K562 (cell line): ENCODE data around the gene ITGAE. TPM values are rescaled to one million over a fixed set of nuclear protein-coding genes. Genes with fewer than 3 reads are reported as not detected.

Source experiments
- ATAC-seq: fragments of 200-7000 bp; cut with Tn5 transposase; 3 replicates; pipeline ENCODE4 v1.9.1; 2020; ENCODE audit warnings: moderate library complexity
- BruUV-seq: library from RNA; stranded (reverse); fragments of 400-500 nt; replicated peaks from 2 replicates; lab custom pipeline; 2021; lab: Mats Ljungman, UMichigan
- CTCF ChIA-PET: fragments of 300-600 bp; formaldehyde crosslinking; extraction: SDS; loops from one replicate; lab custom pipeline; 2021; ENCODE audit warnings: low intra/inter-chr PET ratio; lab: Yijun Ruan, JAX
- POLR2A ChIA-PET: fragments of 300-600, 350-650 bp; sonication (Branson Sonifier 250); formaldehyde crosslinking; extraction: SDS; loops from one replicate; lab custom pipeline; 2021; ENCODE audit warnings: antibody characterized with exemption, inconsistent platforms; lab: Yijun Ruan, JAX
- DNase-seq, 4 experiments: peaks; one replicate each; pipeline versions ENCODE4 v3.0.0 to v3.0.0-alpha.2; 2011 to 2018; ENCODE audit warnings: low spot score in 3 of 4, mixed read lengths in 3 of 4; ENCODE audit errors: extremely low read depth in 1 of 4
- FAIRE-seq: peaks from 2 replicates; lab custom pipeline; 2011; peaks lifted over from hg19 to GRCh38; lab: Jason Lieb, UNC
- H2AFZ ChIP-seq: 2 replicates; pipeline ENCODE4 v1.6.0; 2011; ENCODE audit warnings: low read depth, low read length, control low read depth, inconsistent platforms
- H3K27ac ChIP-seq: fragments of 200-600 bp; 3 replicates; pipeline ENCODE4 v1.8.0; 2011; ENCODE audit warnings: low read depth, mild to moderate bottlenecking, control low read depth, inconsistent platforms, low read length, moderate library complexity, mixed read lengths; ENCODE audit errors: extremely low read depth
- H3K27me3 ChIP-seq, 2 experiments: fragments of 300-600 bp in 1 of 2; 2 replicates in 1 of 2; 3 replicates in 1 of 2; pipeline versions ENCODE4 v1.6.0 to v1.8.0; 2011; ENCODE audit warnings: inconsistent platforms in 2 of 2, low read length in 2 of 2, mild to moderate bottlenecking in 1 of 2, mixed read lengths in 1 of 2, moderate library complexity in 1 of 2; ENCODE audit not compliant: control insufficient read depth in 2 of 2, insufficient read depth in 2 of 2
- H3K36me3 ChIP-seq: fragments of 300-600 bp; 3 replicates; pipeline ENCODE4 v1.8.0; 2011; ENCODE audit warnings: mild to moderate bottlenecking, low read length, inconsistent platforms; ENCODE audit not compliant: control insufficient read depth, insufficient read depth
- H3K4me1 ChIP-seq, 2 experiments: fragments of 200-600 bp in 1 of 2; replicated peaks in 1 of 2; 2 replicates in 1 of 2; 3 replicates in 1 of 2; pipeline versions ENCODE4 v1.5.1 to v1.8.0; 2011; ENCODE audit warnings: inconsistent platforms in 2 of 2, low read length in 2 of 2, mild to moderate bottlenecking in 1 of 2, mixed read lengths in 1 of 2, moderate library complexity in 1 of 2; ENCODE audit not compliant: control insufficient read depth in 2 of 2, insufficient read depth in 2 of 2
- H3K4me2 ChIP-seq: 2 replicates; pipeline ENCODE4 v1.6.1; 2011; ENCODE audit warnings: low read length, control low read depth, inconsistent platforms, mixed read lengths; ENCODE audit not compliant: insufficient read depth
- H3K4me3 ChIP-seq: fragments of 200-600 bp; sonication (generic), shearing (Covaris generic); 2 replicates; pipeline ENCODE4 v1.5.1; 2016; ENCODE audit warnings: control low read depth, inconsistent platforms
- H3K79me2 ChIP-seq: fragments of 200-600 bp; 3 replicates; pipeline ENCODE4 v1.8.0; 2011; ENCODE audit warnings: low read length, inconsistent platforms; ENCODE audit not compliant: control insufficient read depth, insufficient read depth
- H3K9ac ChIP-seq, 2 experiments: 2 replicates each; pipeline versions ENCODE4 v1.6.0 to v1.6.1; 2011; ENCODE audit warnings: low read depth in 2 of 2, low read length in 2 of 2, control low read depth in 1 of 2, inconsistent platforms in 1 of 2, mild to moderate bottlenecking in 1 of 2, mixed read lengths in 1 of 2; ENCODE audit not compliant: insufficient read depth in 1 of 2
- H3K9me1 ChIP-seq: one replicate; pipeline ENCODE4 v1.6.0; 2011; ENCODE audit warnings: inconsistent platforms, mild to moderate bottlenecking, low read length, moderate library complexity; ENCODE audit not compliant: control insufficient read depth, insufficient read depth
- H3K9me3 ChIP-seq: replicated peaks from 2 replicates; pipeline ENCODE4 v1.5.1; 2011; ENCODE audit warnings: low read depth, low read length, inconsistent platforms; ENCODE audit not compliant: control insufficient read depth, insufficient read depth
- H4K20me1 ChIP-seq: replicated peaks from 2 replicates; pipeline ENCODE4 v1.6.1; 2011; ENCODE audit warnings: low read length, inconsistent platforms, mixed read lengths; ENCODE audit not compliant: control insufficient read depth, insufficient read depth
- CCAR2 ChIP-seq: fragments of 200-400 bp; formaldehyde crosslinking; IDR thresholded peaks from 2 replicates; pipeline ENCODE4 v1.6.1; 2017; ENCODE audit warnings: mild to moderate bottlenecking, low read depth, low read length
- FOS ChIP-seq: IDR thresholded peaks from 3 replicates; pipeline ENCODE4 v1.6.1; 2011; ENCODE audit not compliant: insufficient read length; ENCODE audit errors: extremely low read depth
- FOXO4 ChIP-seq: fragments of 450-650 bp; formaldehyde crosslinking; IDR thresholded peaks from 2 replicates; pipeline ENCODE4 v1.4.0; 2020; ENCODE audit warnings: mild to moderate bottlenecking, moderate library complexity
- IFI16 ChIP-seq: fragments of 250-450 bp; sonication (Bioruptor Pico); IDR thresholded peaks from 2 replicates; pipeline ENCODE4 v2.1.2; 2022; ENCODE audit warnings: mild to moderate bottlenecking, inconsistent platforms
- LEF1 ChIP-seq: fragments of 450-650 bp; IDR thresholded peaks from 2 replicates; pipeline ENCODE4 v1.6.1; 2016; ENCODE audit warnings: mild to moderate bottlenecking
- MEF2D ChIP-seq: conservative IDR thresholded peaks from 2 replicates; pipeline ENCODE4 v1.6.1; 2016; ENCODE audit warnings: low read depth, missing genetic modification characterization, missing compliant biosample characterization
- SIRT6 ChIP-seq: IDR thresholded peaks from one replicate; pipeline ENCODE4 v1.6.1; 2012; ENCODE audit warnings: low read depth, mild to moderate bottlenecking, control low read depth, inconsistent platforms, low read length, moderate library complexity
- SP2 ChIP-seq: IDR thresholded peaks from 2 replicates; pipeline ENCODE4 v1.6.1; 2011; ENCODE audit warnings: mild to moderate bottlenecking, low read depth, low read length, moderate library complexity; ENCODE audit not compliant: poor library complexity, severe bottlenecking; ENCODE audit errors: extremely low read depth
- SRSF9 ChIP-seq: fragments of 200-400 bp; formaldehyde crosslinking; IDR thresholded peaks from 2 replicates; pipeline ENCODE4 v1.6.1; 2017; ENCODE audit warnings: low read depth, low read length, borderline replicate concordance
- TAL1 ChIP-seq: fragments of 450-650 bp; IDR thresholded peaks from 2 replicates; pipeline ENCODE4 v1.6.1; 2016; ENCODE audit warnings: mild to moderate bottlenecking
- TBL1XR1 ChIP-seq, 2 experiments: IDR thresholded peaks; 2 replicates each; pipeline ENCODE4 v1.6.1; 2012; ENCODE audit warnings: improper control_type of control experiment in 2 of 2, low read length in 2 of 2, mild to moderate bottlenecking in 1 of 2
- ZBTB17 ChIP-seq: fragments of 450-650 bp; formaldehyde crosslinking; IDR thresholded peaks from 2 replicates; pipeline ENCODE4 v1.4.0; 2020; ENCODE audit warnings: mild to moderate bottlenecking
- ZNF232 ChIP-seq: sonication (generic); formaldehyde crosslinking; IDR thresholded peaks from 2 replicates; pipeline ENCODE4 v1.8.0; 2022; ENCODE audit warnings: mild to moderate bottlenecking, missing genetic modification reagents
- ZNF253 ChIP-seq: fragments of 250-450 bp; sonication (Bioruptor Pico); conservative IDR thresholded peaks from 2 replicates; pipeline ENCODE4 v1.6.1; 2021; ENCODE audit warnings: mild to moderate bottlenecking
- ZNF444 ChIP-seq: fragments of 250-450 bp; sonication (Bioruptor Pico); IDR thresholded peaks from 2 replicates; pipeline ENCODE4 v1.4.0; 2020; ENCODE audit warnings: mild to moderate bottlenecking, moderate library complexity
- ZNF449 ChIP-seq: fragments of 250-450 bp; sonication (Bioruptor Pico); IDR thresholded peaks from 2 replicates; pipeline ENCODE4 v1.8.0; 2022; ENCODE audit warnings: moderate library complexity, mild to moderate bottlenecking, inconsistent platforms
- ZNF551 ChIP-seq: fragments of 250-450 bp; sonication (Bioruptor Pico); IDR thresholded peaks from 2 replicates; pipeline ENCODE4 v1.5.0; 2021; ENCODE audit warnings: mild to moderate bottlenecking, moderate library complexity
- WGBS: fragments of 100-300 bp; shearing (Covaris generic); methylation state at CpG from one replicate; pipeline ENCODE4 v1.1.6; 2016; ENCODE audit warnings: low coverage, mixed read lengths; ENCODE audit not compliant: insufficient coverage; ENCODE audit errors: missing lambda C conversion rate; 5-methylcytosine and 5-hydroxymethylcytosine counted together
- in situ Hi-C: fragments of 300-500 bp; cut with MboI; formaldehyde crosslinking; loops from 4 replicates; pipeline ENCODE4 v1.15.0; 2018; ENCODE audit warnings: inconsistent platforms, mixed read lengths
- intact Hi-C: fragments of 100-400 bp; cut with micrococcal nuclease; formaldehyde crosslinking; loops from 2 replicates; pipeline ENCODE4 v1.14.2; 2022
- polyA plus RNA-seq, 8 experiments: library from polyadenylated mRNA; depleted of rRNA in 4 of 8; stranded (reverse) in 5 of 8; unstranded in 3 of 8; fragments of >200 nt; fragmentation: Nextera tagmentation in 2 of 8; fragmentation: Illumina TruSeq in 1 of 8; extraction: Ambion mirVana in 2 of 8; extraction: Trizol in 1 of 8; gene quantifications; 2 replicates each; pipeline versions ENCODE4 v1.2.1 to v1.2.3, GENCODE V29; 2011 to 2014; ENCODE audit warnings: inconsistent platforms in 1 of 8, missing spikeins in 1 of 8
- total RNA-seq, 7 experiments: library from RNA; depleted of rRNA in 6 of 7; stranded (reverse); fragments of >200 nt in 6 of 7; fragmentation: Illumina TruSeq in 2 of 7; extraction: Trizol in 2 of 7; gene quantifications; 2 replicates each; pipeline versions ENCODE4 v1.2.1 to v1.2.3, GENCODE V29; 2011 to 2021; ENCODE audit warnings: low replicate concordance in 1 of 7
- TF ChIP-seq, protein P1 (sequence below), 2 experiments: fragments of 200-800 bp in 1 of 2; sonication (Bioruptor generic) in 1 of 2; sonication (generic) in 1 of 2; formaldehyde crosslinking in 1 of 2; IDR thresholded peaks in 1 of 2; conservative IDR thresholded peaks in 1 of 2; 2 replicates each; pipeline versions ENCODE4 v1.5.0 to v1.6.1; 2016 to 2020; ENCODE audit warnings: missing compliant biosample characterization in 1 of 2, missing genetic modification characterization in 1 of 2, missing genetic modification reagents in 1 of 2
- TF ChIP-seq, protein P2 (sequence below): fragments of 450-650 bp; conservative IDR thresholded peaks from 2 replicates; pipeline ENCODE4 v1.6.1; 2016; ENCODE audit warnings: missing genetic modification characterization, low read depth, mild to moderate bottlenecking, missing compliant biosample characterization, moderate library complexity

Gene ITGAE
- total and polyA plus RNA-seq, 9 of the 15 experiments (the other 6 are each of a cell fraction or from before 2014, with no cell fraction given): 14.8 to 160 (median 27.0) TPM

DNA sequence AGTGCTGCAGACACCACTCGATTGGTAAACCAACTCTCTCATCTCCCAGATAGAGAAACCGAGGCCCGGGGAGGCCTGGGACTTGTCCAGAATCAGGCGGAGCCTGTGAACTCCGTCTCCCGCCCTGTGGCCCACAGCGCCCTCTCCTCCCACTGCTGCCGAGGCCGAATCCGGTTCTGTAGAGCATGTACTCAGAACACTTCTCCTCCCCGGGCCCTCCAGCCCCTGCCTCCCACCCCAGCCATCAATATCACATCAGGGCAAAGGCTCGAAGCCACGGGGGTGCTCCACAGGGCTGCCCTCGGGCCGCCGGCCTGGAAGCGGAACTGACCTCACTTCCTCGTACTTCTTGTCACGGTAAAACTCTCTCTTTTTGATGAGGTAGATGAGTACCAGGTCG lies 119.4 kb downstream of the ITGAE start:
- FAIRE-seq (no peak), DNase-seq (no peak), ATAC-seq (no peak)
- in situ Hi-C loops: loop anchor here (5.0 kb wide), 1 partner anchor 51 kb away; no protein-coding TSS in a partner anchor
- no peak overlapping the region for H3K27ac ChIP-seq
- H3K4me1 ChIP-seq: peaks cover 0 to 23% of the 10 kb centered on the region in 2 experiments; a peak in 2 of 5 replicates
- H3K79me2 ChIP-seq: no peaks in the 10 kb centered on the region
- no peak overlapping the region for H3K9ac ChIP-seq
- H3K27me3 ChIP-seq: peaks cover 0 to 17% of the 10 kb centered on the region in 2 experiments; a peak in 2 of 5 replicates
- BruUV-seq: no TSS peak
- POLR2A ChIA-PET: no interaction called here
- no peaks in the 10 kb centered on the region for H3K36me3 ChIP-seq
- H3K9me3 ChIP-seq: no peaks in the 10 kb centered on the region
- no peaks in the 10 kb centered on the region for H4K20me1 ChIP-seq
- intact Hi-C loops: loop anchor here (10.0 kb wide), 1 partner anchor 637 kb away; no protein-coding TSS in a partner anchor
- CTCF ChIA-PET: interaction anchor here (1.1 kb wide), 1 partner anchor 146 kb away, joined by 3 read pairs; no protein-coding TSS in a partner anchor
- no peak overlapping the region for H3K4me3 ChIP-seq
- no peak overlapping the region for H3K4me2 ChIP-seq
- 19% methylated on average over 15 of the region's 20 CpGs for WGBS
- no peak overlapping the region for H2AFZ ChIP-seq
- H3K9me1 ChIP-seq: no peaks in the 10 kb centered on the region
- no peak for TF ChIP-seq TBL1XR1 (IDR thresholded peaks at IDR 0.05; ENCODE audit: low read length in 2 of 2)
- no peak for TF ChIP-seq IFI16 (CRISPR knock-in tag)
- TF ChIP-seq SP2: no peak
- TF ChIP-seq TAL1: no peak
- TF ChIP-seq ZNF444 (CRISPR knock-in tag): no peak
- TF ChIP-seq MEF2D (tag): no peak
- no peak for TF ChIP-seq CCAR2
- TF ChIP-seq, protein P1, sequence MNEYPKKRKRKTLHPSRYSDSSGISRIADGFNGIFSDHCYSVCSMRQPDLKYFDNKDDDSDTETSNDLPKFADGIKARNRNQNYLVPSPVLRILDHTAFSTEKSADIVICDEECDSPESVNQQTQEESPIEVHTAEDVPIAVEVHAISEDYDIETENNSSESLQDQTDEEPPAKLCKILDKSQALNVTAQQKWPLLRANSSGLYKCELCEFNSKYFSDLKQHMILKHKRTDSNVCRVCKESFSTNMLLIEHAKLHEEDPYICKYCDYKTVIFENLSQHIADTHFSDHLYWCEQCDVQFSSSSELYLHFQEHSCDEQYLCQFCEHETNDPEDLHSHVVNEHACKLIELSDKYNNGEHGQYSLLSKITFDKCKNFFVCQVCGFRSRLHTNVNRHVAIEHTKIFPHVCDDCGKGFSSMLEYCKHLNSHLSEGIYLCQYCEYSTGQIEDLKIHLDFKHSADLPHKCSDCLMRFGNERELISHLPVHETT (CRISPR knock-in tag; conservative IDR thresholded peaks at IDR 0.05 in 1 of 2, IDR thresholded peaks at IDR 0.05 in 1 of 2): no peak
- no peak for TF ChIP-seq LEF1
- no peak for TF ChIP-seq SIRT6
- no peak for TF ChIP-seq ZNF253 (CRISPR knock-in tag)
- TF ChIP-seq SRSF9: no peak
- TF ChIP-seq ZNF449 (CRISPR knock-in tag): no peak
- no peak for TF ChIP-seq FOS
- no peak for TF ChIP-seq ZNF232 (CRISPR knock-in tag)
- TF ChIP-seq, protein P2, sequence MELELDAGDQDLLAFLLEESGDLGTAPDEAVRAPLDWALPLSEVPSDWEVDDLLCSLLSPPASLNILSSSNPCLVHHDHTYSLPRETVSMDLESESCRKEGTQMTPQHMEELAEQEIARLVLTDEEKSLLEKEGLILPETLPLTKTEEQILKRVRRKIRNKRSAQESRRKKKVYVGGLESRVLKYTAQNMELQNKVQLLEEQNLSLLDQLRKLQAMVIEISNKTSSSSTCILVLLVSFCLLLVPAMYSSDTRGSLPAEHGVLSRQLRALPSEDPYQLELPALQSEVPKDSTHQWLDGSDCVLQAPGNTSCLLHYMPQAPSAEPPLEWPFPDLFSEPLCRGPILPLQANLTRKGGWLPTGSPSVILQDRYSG (tag): no peak
- no peak for TF ChIP-seq ZNF551 (CRISPR knock-in tag)
- TF ChIP-seq ZBTB17 (CRISPR knock-in tag): no peak
- TF ChIP-seq FOXO4 (CRISPR knock-in tag): no peak
